Sigmoid colon (tissue), 7 donors: Measurements from ENCODE around the gene ACP7. TPM values are rescaled to one million over a fixed set of nuclear protein-coding genes. Genes with fewer than 3 reads are reported as not detected.

ENCODE experiments used
- DNase-seq: peaks from one replicate; pipeline ENCODE4 v3.0.0-alpha.2; 2019
- H3K27ac ChIP-seq, 4 donors: fragments of 200-600 bp; sonication (generic); one replicate each; pipeline ENCODE4 v1.5.1; 2016 to 2019; ENCODE audit warnings: mild to moderate bottlenecking in 1 of 4
- H3K27me3 ChIP-seq, 3 donors: fragments of 200-600 bp; sonication (generic); one replicate each; pipeline ENCODE4 v1.5.1; 2019; ENCODE audit warnings: mild to moderate bottlenecking in 1 of 3
- H3K36me3 ChIP-seq, 4 donors: fragments of 200-600 bp; sonication (generic); one replicate each; pipeline ENCODE4 v1.5.1; 2016 to 2019
- H3K4me1 ChIP-seq, 4 donors: fragments of 200-600 bp; sonication (generic); one replicate each; pipeline ENCODE4 v1.5.1; 2017 to 2019
- H3K4me3 ChIP-seq, 4 donors: fragments of 200-600 bp; sonication (generic); one replicate each; pipeline ENCODE4 v1.5.1; 2017 to 2019; ENCODE audit warnings: mild to moderate bottlenecking in 2 of 4, moderate library complexity in 1 of 4
- H3K9me3 ChIP-seq, 4 donors: fragments of 200-600 bp in 3 of 4; sonication (generic) in 3 of 4; one replicate each; pipeline versions ENCODE4 v1.5.1 to v1.6.1; 2013 to 2019
- CTCF ChIP-seq, 4 experiments: fragments of 450-650 bp in 3 of 4; fragments of 200-600 bp in 1 of 4; IDR thresholded peaks; one replicate each; pipeline ENCODE4 v1.5.1; 2016 to 2019; ENCODE audit warnings: antibody characterized with exemption in 4 of 4, mild to moderate bottlenecking in 3 of 4, moderate library complexity in 2 of 4
- EP300 ChIP-seq, 4 donors: sonication (generic); formaldehyde crosslinking; IDR thresholded peaks; one replicate each; pipeline ENCODE4 v1.6.1; 2017; ENCODE audit warnings: antibody characterized with exemption in 4 of 4
- POLR2A ChIP-seq, 2 donors: fragments of 450-650 bp; IDR thresholded peaks; one replicate each; pipeline ENCODE4 v1.6.1; 2016; ENCODE audit warnings: antibody characterized with exemption in 2 of 2, mild to moderate bottlenecking in 2 of 2, moderate library complexity in 2 of 2
- POLR2AphosphoS5 ChIP-seq, 4 donors: sonication (generic); formaldehyde crosslinking; IDR thresholded peaks; one replicate each; pipeline ENCODE4 v1.6.1; 2017; ENCODE audit warnings: antibody characterized with exemption in 4 of 4
- WGBS, 2 donors: extraction: QIAGEN DNeasy Blood & Tissue Kit; methylation state at CpG; one replicate each; pipeline ENCODE4 v1.1.7; 2013; 5-methylcytosine and 5-hydroxymethylcytosine counted together
- intact Hi-C: fragments of 100-400 bp; cut with DNase I; formaldehyde crosslinking; loops from one replicate; pipeline ENCODE4 v1.15.1; 2023
- polyA plus RNA-seq, 3 donors: library from polyadenylated mRNA; stranded (reverse); fragments of 200-250 nt; gene quantifications; one replicate each; pipeline ENCODE4 v1.2.3, GENCODE V29; 2013
- total RNA-seq, 4 donors: library from RNA; depleted of rRNA; stranded (reverse); fragments of >200 nt; gene quantifications; one replicate each; pipeline ENCODE4 v1.1.0, GENCODE V29; 2016
- donor health status: healthy with polysubstance abuse.
- donor health status: Bipolar disorder and iron deficiency.
- donor health status: healthy.

Gene ACP7
- total and polyA plus RNA-seq, 7 donors, result not detected

GRCh38 chr19:39160523-39160861 is 76.3 kb downstream of the ACP7 start:
- Histone ChIP-seq H3K4me3 (no peak overlapping the region), H3K27ac (peak overlapping the region; percentile 58 to 73 (median 70)), H3K36me3 (peaks cover 0 to 5% (median 0%) of the 10 kb centered on the region in 4 donors), H3K27me3 (no peaks in the 10 kb centered on the region), H3K9me3 (no peaks in the 10 kb centered on the region), H3K4me1 (peaks cover 0 to 57% (median 51%) of the 10 kb centered on the region in 4 donors)
- intact Hi-C loops, result no loop called here
- TF ChIP-seq EP300 (IDR thresholded peaks at IDR 0.05) (no peak), CTCF (IDR thresholded peaks at IDR 0.05) (no peak), POLR2AphosphoS5 (IDR thresholded peaks at IDR 0.05) (no peak), POLR2A (IDR thresholded peaks at IDR 0.05) (no peak)
- 51 to 55% methylated on average over 8 of the region's 8 CpGs for WGBS, 2 donors
- DNase-seq, result peak; percentile 87

Other genes starting within 250 kb of the ACP7 start
- gene HNRNPL, start 234.4 kb upstream of the ACP7 start, total RNA-seq, result 100 to 1,000 TPM; 140 to 201 (median 171) TPM
- gene HNRNPL, start 234.4 kb upstream of the ACP7 start, polyA plus RNA-seq, result 100 to 1,000 TPM; 115 to 206 (median 129) TPM
- 10 to 100 TPM in 1 of 4 donors, 1 to 10 TPM in 3; 3.5 to 15.8 (median 4.7) TPM for gene RINL, start 206.1 kb upstream of the ACP7 start, total RNA-seq
- 10 to 100 TPM in 1 of 3 donors, 1 to 10 TPM in 2; 3.7 to 17.6 (median 4.8) TPM for gene RINL, start 206.1 kb upstream of the ACP7 start, polyA plus RNA-seq
- gene SIRT2, start 184.8 kb upstream of the ACP7 start, total RNA-seq, result 10 to 100 TPM; 65.5 to 92.7 (median 85.2) TPM
- 10 to 100 TPM; 36.2 to 46.7 (median 39.0) TPM for gene SIRT2, start 184.8 kb upstream of the ACP7 start, polyA plus RNA-seq
- gene NFKBIB, start 184.4 kb upstream of the ACP7 start, total RNA-seq, result 10 to 100 TPM; 13.8 to 20.2 (median 16.9) TPM
- 10 to 100 TPM; 28.8 to 63.9 (median 45.8) TPM for gene NFKBIB, start 184.4 kb upstream of the ACP7 start, polyA plus RNA-seq
- gene CCER2, start 172.2 kb upstream of the ACP7 start, total RNA-seq, result 1 to 10 TPM in 1 of 4 donors, under 1 TPM in 1, not detected in 2; 0.83 to 1.1 TPM
- under 1 TPM in 1 of 3 donors, not detected in 2; 0.90 TPM for gene CCER2, start 172.2 kb upstream of the ACP7 start, polyA plus RNA-seq
- 10 to 100 TPM in 2 of 4 donors, 1 to 10 TPM in 2; 7.4 to 32.7 (median 12.2) TPM for gene SARS2, start 153.6 kb upstream of the ACP7 start, total RNA-seq
- gene SARS2, start 153.6 kb upstream of the ACP7 start, polyA plus RNA-seq, result 10 to 100 TPM; 14.4 to 38.9 (median 15.3) TPM
- gene MRPS12, start 153.4 kb upstream of the ACP7 start, total RNA-seq, result 10 to 100 TPM; 25.0 to 30.7 (median 27.5) TPM
- gene MRPS12, start 153.4 kb upstream of the ACP7 start, polyA plus RNA-seq, result 10 to 100 TPM; 58.9 to 74.4 (median 73.2) TPM
- gene FBXO17, start 108.6 kb upstream of the ACP7 start, total RNA-seq, result 10 to 100 TPM; 20.3 to 28.6 (median 25.9) TPM
- 1 to 10 TPM; 1.6 to 4.8 (median 3.3) TPM for gene FBXO17, start 108.6 kb upstream of the ACP7 start, polyA plus RNA-seq
- 10 to 100 TPM in 1 of 4 donors, 1 to 10 TPM in 3; 3.0 to 17.7 (median 3.7) TPM for gene FBXO27, start 51.8 kb upstream of the ACP7 start, total RNA-seq
- gene FBXO27, start 51.8 kb upstream of the ACP7 start, polyA plus RNA-seq, result 1 to 10 TPM in 2 of 3 donors, under 1 TPM in 1; 0.23 to 1.3 (median 1.2) TPM
- gene PAK4, start 41.4 kb downstream of the ACP7 start, total RNA-seq, result 10 to 100 TPM in 2 of 4 donors, 1 to 10 TPM in 2; 6.2 to 27.1 (median 9.3) TPM
- 10 to 100 TPM; 42.1 to 62.0 (median 45.0) TPM for gene PAK4, start 41.4 kb downstream of the ACP7 start, polyA plus RNA-seq
- under 1 TPM in 1 of 4 donors, not detected in 3; 0.41 TPM for gene NCCRP1, start 112.6 kb downstream of the ACP7 start, total RNA-seq
- under 1 TPM in 2 of 3 donors, not detected in 1; 0.52 to 0.60 TPM for gene NCCRP1, start 112.6 kb downstream of the ACP7 start, polyA plus RNA-seq
- not detected for gene SYCN, start 119.9 kb downstream of the ACP7 start, total RNA-seq
- gene SYCN, start 119.9 kb downstream of the ACP7 start, polyA plus RNA-seq, result not detected
- gene IFNL3, start 160.6 kb downstream of the ACP7 start, total RNA-seq, result not detected
- under 1 TPM in 1 of 3 donors, not detected in 2; 0.22 TPM for gene IFNL3, start 160.6 kb downstream of the ACP7 start, polyA plus RNA-seq
- not detected for gene IFNL4, start 164.5 kb downstream of the ACP7 start, total RNA-seq
- gene IFNL4, start 164.5 kb downstream of the ACP7 start, polyA plus RNA-seq, result not detected
- not detected for gene IFNL2, start 184.0 kb downstream of the ACP7 start, total RNA-seq
- gene IFNL2, start 184.0 kb downstream of the ACP7 start, polyA plus RNA-seq, result not detected
- gene IFNL1, start 212.0 kb downstream of the ACP7 start, total RNA-seq, result not detected
- gene IFNL1, start 212.0 kb downstream of the ACP7 start, polyA plus RNA-seq, result under 1 TPM in 1 of 3 donors, not detected in 2; 0.09 TPM
- 1 to 10 TPM in 3 of 4 donors, under 1 TPM in 1; 0.82 to 1.8 (median 1.2) TPM for gene LRFN1, start 236.5 kb downstream of the ACP7 start, total RNA-seq
- gene LRFN1, start 236.5 kb downstream of the ACP7 start, polyA plus RNA-seq, result 1 to 10 TPM in 1 of 3 donors, under 1 TPM in 2; under 0.01 to 1.0 (median 0.23) TPM